Uterus (tissue), 4 donors: ENCODE data around the gene AQR. TPM values are rescaled to one million over a fixed set of nuclear protein-coding genes. Genes with fewer than 3 reads are reported as not detected.

Experiments used
- DNase-seq, 2 donors: peaks; one replicate each; pipeline ENCODE4 v3.0.0-alpha.2; 2019 to 2020
- H3K27ac ChIP-seq, 2 donors: fragments of 200-600 bp; sonication (generic); 1 replicate in 1 of 2; 2 replicates in 1 of 2; pipeline ENCODE4 v1.5.1; 2016 to 2018
- H3K27me3 ChIP-seq, 2 donors: fragments of 200-600 bp; sonication (generic); one replicate each; pipeline ENCODE4 v1.5.1; 2018 to 2019; ENCODE audit warnings: control low read depth in 1 of 2
- H3K36me3 ChIP-seq, 2 donors: fragments of 200-600 bp; sonication (generic); one replicate each; pipeline ENCODE4 v1.5.1; 2019; ENCODE audit warnings: control low read depth in 1 of 2
- H3K4me1 ChIP-seq, 2 donors: fragments of 200-600 bp; sonication (generic); one replicate each; pipeline ENCODE4 v1.5.1; 2018 to 2019; ENCODE audit warnings: control low read depth in 1 of 2
- H3K4me3 ChIP-seq, 2 donors: fragments of 200-600 bp; sonication (generic); 1 replicate in 1 of 2; 2 replicates in 1 of 2; pipeline ENCODE4 v1.5.1; 2018 to 2019; ENCODE audit warnings: mild to moderate bottlenecking in 1 of 2
- H3K9me3 ChIP-seq, 2 donors: fragments of 200-600 bp; sonication (generic); one replicate each; pipeline ENCODE4 v1.5.1; 2019; ENCODE audit warnings: control low read depth in 1 of 2
- CTCF ChIP-seq, 4 experiments: fragments of 200-600 bp in 2 of 4; fragments of 450-650 bp in 2 of 4; sonication (generic) in 2 of 4; IDR thresholded peaks; one replicate each; pipeline ENCODE4 v1.5.1; 2016 to 2019; ENCODE audit warnings: antibody characterized with exemption in 4 of 4, mild to moderate bottlenecking in 2 of 4, moderate library complexity in 1 of 4
- POLR2A ChIP-seq, 2 donors: fragments of 450-650 bp; IDR thresholded peaks; one replicate each; pipeline ENCODE4 v1.6.1; 2016; ENCODE audit warnings: antibody characterized with exemption in 2 of 2, mild to moderate bottlenecking in 1 of 2, moderate library complexity in 1 of 2
- intact Hi-C: fragments of 100-400 bp; cut with DNase I; formaldehyde crosslinking; loops from one replicate; pipeline ENCODE4 v1.15.1; 2023; ENCODE audit warnings: low total_unique reads
- total RNA-seq, 4 donors: library from RNA; depleted of rRNA in 3 of 4; stranded (reverse); fragments of >200 nt in 3 of 4; gene quantifications; one replicate each; pipeline versions ENCODE4 v1.1.0 to v1.2.4, GENCODE V29; 2014 to 2023
- donor health status: DM: yes; HTN: yes; CAD: no.

Gene AQR
- total RNA-seq, 4 donors from 2014 or later, result 13.1 to 52.7 (median 33.3) TPM

GRCh38 chr15:34886134-34886533 is 83.4 kb downstream of the AQR start:
- intact Hi-C loops, result no loop called here
- H3K4me1 ChIP-seq, result no peaks in the 10 kb centered on the region
- H3K4me3 ChIP-seq, result no peak overlapping the region
- DNase-seq, result no peak
- no peaks in the 10 kb centered on the region for H3K36me3 ChIP-seq
- H3K9me3 ChIP-seq, result no peaks in the 10 kb centered on the region
- H3K27me3 ChIP-seq, result no peaks in the 10 kb centered on the region
- TF ChIP-seq CTCF (IDR thresholded peaks at IDR 0.05) (no peak), POLR2A (IDR thresholded peaks at IDR 0.05) (no peak)
- no peak overlapping the region for H3K27ac ChIP-seq

DNA sequence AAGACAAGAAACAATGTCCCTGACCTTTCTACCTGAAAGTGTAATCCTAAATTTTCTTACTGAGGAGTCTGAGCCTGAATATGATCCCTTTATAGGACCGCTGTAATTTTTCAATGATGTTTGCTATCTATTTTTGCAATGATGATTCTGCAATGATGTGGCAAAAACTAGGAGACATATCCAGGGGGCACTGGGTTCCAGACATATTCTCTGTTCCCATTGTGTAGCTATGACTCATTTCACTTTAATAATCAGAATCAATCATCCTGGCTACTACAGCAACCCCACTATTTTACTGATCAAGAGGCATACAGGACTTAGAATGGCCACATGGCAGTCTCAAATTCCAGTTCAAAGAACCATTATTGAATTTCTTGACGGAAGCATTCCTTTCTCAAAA is 85.9 kb downstream of the AQR start:
- Histone ChIP-seq H3K36me3 (no peaks in the 10 kb centered on the region), H3K4me3 (no peak overlapping the region), H3K27ac (no peak overlapping the region), H3K9me3 (no peaks in the 10 kb centered on the region), H3K27me3 (no peaks in the 10 kb centered on the region), H3K4me1 (no peaks in the 10 kb centered on the region)
- intact Hi-C loops, result no loop called here
- DNase-seq, result no peak
- TF ChIP-seq CTCF (IDR thresholded peaks at IDR 0.05), result no peak
- TF ChIP-seq POLR2A (IDR thresholded peaks at IDR 0.05), result no peak

- no peaks in the 10 kb centered on the region for H3K9me3 ChIP-seq
- H3K36me3 ChIP-seq, result no peaks in the 10 kb centered on the region
- DNase-seq, result no peak
- intact Hi-C loops, result no loop called here
- H3K27ac ChIP-seq, result no peak overlapping the region
- no peaks in the 10 kb centered on the region for H3K27me3 ChIP-seq
- no peaks in the 10 kb centered on the region for H3K4me1 ChIP-seq
- H3K4me3 ChIP-seq, result no peak overlapping the region
- TF ChIP-seq POLR2A (IDR thresholded peaks at IDR 0.05) (no peak), CTCF (IDR thresholded peaks at IDR 0.05) (no peak)
These were observed 86.5 kb downstream of the AQR start for GRCh38 chr15:34883042-34883441.

DNA sequence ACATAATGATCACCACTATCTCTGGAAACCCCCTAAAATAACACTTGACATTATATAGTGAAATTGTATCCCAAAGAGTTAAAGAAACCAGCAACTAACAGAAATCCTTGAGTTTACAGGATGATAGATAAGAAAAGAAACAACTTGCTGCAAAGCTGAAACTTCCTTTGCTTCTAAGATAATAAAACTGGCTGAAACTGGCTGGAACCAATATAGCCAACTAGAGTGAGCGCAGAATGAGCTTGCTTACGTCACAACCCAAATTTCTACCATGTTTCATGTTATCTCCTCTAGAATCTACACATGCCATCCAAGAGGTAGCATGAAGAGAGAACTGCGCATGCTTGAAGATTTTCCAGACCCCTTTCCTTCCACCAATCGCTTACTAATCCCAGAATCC is 90.4 kb downstream of the AQR start:
- Histone ChIP-seq H3K36me3 (no peaks in the 10 kb centered on the region), H3K27ac (no peak overlapping the region), H3K4me1 (no peaks in the 10 kb centered on the region), H3K9me3 (no peaks in the 10 kb centered on the region), H3K4me3 (no peak overlapping the region), H3K27me3 (no peaks in the 10 kb centered on the region)
- TF ChIP-seq POLR2A (IDR thresholded peaks at IDR 0.05) (no peak), CTCF (IDR thresholded peaks at IDR 0.05) (no peak)
- intact Hi-C loops, result no loop called here
- DNase-seq, result no peak

DNA sequence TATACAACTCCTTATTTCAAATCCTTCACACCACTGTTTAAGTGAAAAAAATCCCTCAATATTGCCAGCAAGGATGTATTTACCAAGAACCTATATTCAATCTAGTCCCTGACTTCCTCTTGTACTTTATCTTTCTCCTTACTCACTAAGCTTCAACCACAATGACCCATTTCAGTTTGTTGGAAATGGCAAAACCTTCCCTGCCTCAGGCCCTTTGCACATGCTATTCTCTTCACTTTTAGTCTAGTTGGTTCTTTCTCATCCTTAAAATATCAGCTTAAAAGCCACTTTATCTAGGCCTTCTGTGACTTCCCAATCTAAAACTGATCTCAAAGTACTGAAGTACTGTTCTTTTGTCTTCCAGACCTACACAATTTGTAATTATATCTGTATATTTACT is 92.9 kb downstream of the AQR start:
- TF ChIP-seq POLR2A (IDR thresholded peaks at IDR 0.05), result no peak
- no peak for TF ChIP-seq CTCF (IDR thresholded peaks at IDR 0.05)
- no peaks in the 10 kb centered on the region for H3K4me1 ChIP-seq
- no peak overlapping the region for H3K27ac ChIP-seq
- H3K4me3 ChIP-seq, result no peak overlapping the region
- H3K9me3 ChIP-seq, result no peaks in the 10 kb centered on the region
- H3K27me3 ChIP-seq, result no peaks in the 10 kb centered on the region
- no peak for DNase-seq
- no peaks in the 10 kb centered on the region for H3K36me3 ChIP-seq
- intact Hi-C loops, result no loop called here
